IMR-90 (cell line): ENCODE data around the gene SUGCT. TPM values are rescaled to one million over a fixed set of nuclear protein-coding genes. Genes with fewer than 3 reads are reported as not detected.
A peak's percentile ranks its signal among the peaks of the same experiment; 100 is the strongest.

Experiments used
- ATAC-seq: fragments of 200-7000 bp; cut with Tn5 transposase; 2 replicates; pipeline ENCODE4 v1.9.1; 2020; ENCODE audit warnings: low read depth, mild to moderate bottlenecking, moderate library complexity
- BruUV-seq: library from RNA; stranded (reverse); fragments of 400-500 nt; replicated peaks from 2 replicates; lab custom pipeline; 2021; lab: Mats Ljungman, UMichigan
- CTCF ChIA-PET: fragments of 300-600 bp; formaldehyde crosslinking; extraction: SDS; loops from one replicate; lab custom pipeline; 2021; ENCODE audit warnings: antibody characterized with exemption; lab: Yijun Ruan, JAX
- POLR2A ChIA-PET: fragments of 300-600 bp; sonication (Branson Sonifier 250); formaldehyde crosslinking; loops from one replicate; lab custom pipeline; 2022; ENCODE audit warnings: antibody characterized with exemption; ENCODE audit not compliant: unreplicated experiment; lab: Charles Lee
- DNase-seq: peaks from one replicate; pipeline ENCODE4 v3.0.0; 2013
- H2AFZ ChIP-seq: replicated peaks from 2 replicates; pipeline ENCODE3; 2013; ENCODE audit warnings: low read length, mild to moderate bottlenecking; ENCODE audit not compliant: poor library complexity
- H2AK5ac ChIP-seq: 2 replicates; pipeline ENCODE4 v1.6.1; 2013; ENCODE audit warnings: low read depth, low read length, inconsistent platforms
- H2AK9ac ChIP-seq: replicated peaks from 2 replicates; pipeline ENCODE3; 2013; ENCODE audit warnings: mild to moderate bottlenecking, low read depth, low read length, moderate library complexity; ENCODE audit not compliant: poor library complexity
- H2BK120ac ChIP-seq: 2 replicates; pipeline ENCODE4 v1.6.1; 2013; ENCODE audit warnings: low read depth, low read length, inconsistent platforms
- H2BK15ac ChIP-seq: 3 replicates; pipeline ENCODE4 v1.6.1; 2013; ENCODE audit warnings: low read depth, low read length, inconsistent platforms
- H2BK20ac ChIP-seq: 2 replicates; pipeline ENCODE4 v1.6.1; 2013; ENCODE audit warnings: low read depth, mild to moderate bottlenecking, inconsistent platforms, low read length, moderate library complexity
- H2BK5ac ChIP-seq: 2 replicates; pipeline ENCODE4 v1.6.1; 2013; ENCODE audit warnings: mild to moderate bottlenecking, low read depth, low read length, inconsistent platforms; ENCODE audit not compliant: poor library complexity, severe bottlenecking
- H3K14ac ChIP-seq: replicated peaks from 2 replicates; pipeline ENCODE4 v1.6.1; 2013; ENCODE audit warnings: low read depth, low read length, inconsistent platforms
- H3K18ac ChIP-seq: 2 replicates; pipeline ENCODE4 v1.6.1; 2013; ENCODE audit warnings: low read depth, low read length, control low read depth
- H3K23ac ChIP-seq: 2 replicates; pipeline ENCODE4 v1.6.1; 2013; ENCODE audit warnings: low read depth, low read length, inconsistent platforms
- H3K27ac ChIP-seq: 2 replicates; pipeline ENCODE4 v1.5.1; 2013; ENCODE audit warnings: mild to moderate bottlenecking, control low read depth, low read length; ENCODE audit not compliant: insufficient read depth
- H3K27me3 ChIP-seq: 2 replicates; pipeline ENCODE4 v1.6.1; 2013; ENCODE audit warnings: low read length; ENCODE audit not compliant: control insufficient read depth, insufficient read depth
- H3K36me3 ChIP-seq: 2 replicates; pipeline ENCODE4 v1.6.1; 2013; ENCODE audit warnings: low read length, mixed read lengths; ENCODE audit not compliant: control insufficient read depth, insufficient read depth
- H3K4ac ChIP-seq: 2 replicates; pipeline ENCODE4 v1.6.1; 2013; ENCODE audit warnings: low read depth, low read length, inconsistent platforms
- H3K4me1 ChIP-seq: 2 replicates; pipeline ENCODE4 v1.6.1; 2013; ENCODE audit warnings: low read length, mixed read lengths; ENCODE audit not compliant: control insufficient read depth, insufficient read depth
- H3K4me2 ChIP-seq: 2 replicates; pipeline ENCODE4 v1.6.1; 2013; ENCODE audit warnings: low read depth, mild to moderate bottlenecking, control low read depth, low read length, moderate library complexity
- H3K4me3 ChIP-seq: 2 replicates; pipeline ENCODE4 v1.5.1; 2013; ENCODE audit warnings: low read depth, mild to moderate bottlenecking, control low read depth, low read length, moderate library complexity; ENCODE audit not compliant: insufficient read depth
- H3K56ac ChIP-seq: 2 replicates; pipeline ENCODE4 v1.6.1; 2013; ENCODE audit warnings: low read length, inconsistent platforms; ENCODE audit not compliant: insufficient read depth; ENCODE audit errors: extremely low read depth
- H3K79me1 ChIP-seq, 2 experiments: 2 replicates each; pipeline ENCODE4 v1.6.1; 2013; ENCODE audit warnings: low read length in 2 of 2, inconsistent platforms in 1 of 2, low read depth in 1 of 2
- H3K9ac ChIP-seq: 2 replicates; pipeline ENCODE4 v1.6.1; 2013; ENCODE audit warnings: low read depth, low read length, control low read depth
- H3K9me1 ChIP-seq: 2 replicates; pipeline ENCODE4 v1.6.1; 2013; ENCODE audit warnings: low read length, inconsistent platforms; ENCODE audit not compliant: insufficient read depth
- H3K9me3 ChIP-seq: 2 replicates; pipeline ENCODE4 v1.6.1; 2013; ENCODE audit warnings: low read length; ENCODE audit not compliant: control insufficient read depth, insufficient read depth
- H4K20me1 ChIP-seq: 2 replicates; pipeline ENCODE4 v1.6.1; 2013; ENCODE audit warnings: low read length, inconsistent platforms; ENCODE audit not compliant: insufficient read depth
- H4K5ac ChIP-seq: 2 replicates; pipeline ENCODE4 v1.6.1; 2013; ENCODE audit warnings: mild to moderate bottlenecking, low read depth, low read length, control low read depth
- H4K8ac ChIP-seq, 2 experiments: 2 replicates each; pipeline ENCODE4 v1.6.1; 2013; ENCODE audit warnings: low read depth in 2 of 2, low read length in 2 of 2, control low read depth in 1 of 2, inconsistent platforms in 1 of 2
- H4K91ac ChIP-seq: 2 replicates; pipeline ENCODE4 v1.6.1; 2013; ENCODE audit warnings: low read depth, low read length, inconsistent platforms; ENCODE audit not compliant: insufficient read depth
- BHLHE40 ChIP-seq: fragments of 150-350 bp; IDR thresholded peaks from 2 replicates; pipeline ENCODE4 v1.6.1; 2016; ENCODE audit warnings: mild to moderate bottlenecking, low read depth, low read length
- CEBPB ChIP-seq: IDR thresholded peaks from 2 replicates; pipeline ENCODE4 v1.6.1; 2012; ENCODE audit warnings: low read depth, low read length, improper control_type of control experiment
- CHD1 ChIP-seq: IDR thresholded peaks from 2 replicates; pipeline ENCODE4 v1.6.1; 2012; ENCODE audit warnings: low read depth, low read length, improper control_type of control experiment
- CTCF ChIP-seq: conservative IDR thresholded peaks from 2 replicates; pipeline ENCODE4 v1.5.1; 2012; ENCODE audit warnings: mild to moderate bottlenecking, low read depth, low read length, improper control_type of control experiment
- ELK1 ChIP-seq: fragments of 150-350 bp; IDR thresholded peaks from 2 replicates; pipeline ENCODE4 v1.6.1; 2016; ENCODE audit warnings: low read depth, mild to moderate bottlenecking, low read length, moderate library complexity, borderline replicate concordance
- FOS ChIP-seq: fragments of 150-350 bp; IDR thresholded peaks from 2 replicates; pipeline ENCODE4 v1.6.1; 2016; ENCODE audit warnings: low read depth, low read length
- MAFK ChIP-seq: IDR thresholded peaks from 2 replicates; pipeline ENCODE4 v1.6.1; 2012; ENCODE audit warnings: low read depth, low read length, improper control_type of control experiment
- MAZ ChIP-seq: IDR thresholded peaks from 2 replicates; pipeline ENCODE4 v1.6.1; 2012; ENCODE audit warnings: low read depth, mild to moderate bottlenecking, low read length, improper control_type of control experiment, moderate library complexity, borderline replicate concordance
- MXI1 ChIP-seq: IDR thresholded peaks from 2 replicates; pipeline ENCODE4 v1.6.1; 2012; ENCODE audit warnings: low read depth, mild to moderate bottlenecking, low read length, moderate library complexity, borderline replicate concordance
- NFE2L2 ChIP-seq: fragments of 150-350 bp; IDR thresholded peaks from 2 replicates; pipeline ENCODE4 v1.6.1; 2016; ENCODE audit warnings: low read depth, mild to moderate bottlenecking, low read length
- POLR2A ChIP-seq: IDR thresholded peaks from 2 replicates; pipeline ENCODE4 v1.6.1; 2012; ENCODE audit warnings: mild to moderate bottlenecking, low read depth, low read length
- RAD21 ChIP-seq: IDR thresholded peaks from 2 replicates; pipeline ENCODE4 v1.6.1; 2012; ENCODE audit warnings: low read length, improper control_type of control experiment
- RCOR1 ChIP-seq: IDR thresholded peaks from 2 replicates; pipeline ENCODE4 v1.6.1; 2012; ENCODE audit warnings: mild to moderate bottlenecking, low read length, improper control_type of control experiment; ENCODE audit not compliant: insufficient replicate concordance
- RFX5 ChIP-seq: IDR thresholded peaks from 2 replicates; pipeline ENCODE4 v1.8.0; 2012; ENCODE audit warnings: low read depth, mild to moderate bottlenecking, low read length, moderate library complexity
- WGBS, 2 experiments: methylation state at CpG; one replicate each; pipeline versions ENCODE4 v1.1.5 to v1.1.7; 2013; ENCODE audit warnings: missing lambda C conversion rate in 2 of 2; ENCODE audit not compliant: insufficient read length in 1 of 2; ENCODE audit errors: extremely low coverage in 2 of 2; 5-methylcytosine and 5-hydroxymethylcytosine counted together
- dilution Hi-C: fragments of 300-500 bp; cut with HindIII; formaldehyde crosslinking; loops from one replicate; pipeline ENCODE4 v1.14.3; 2018; ENCODE audit warnings: low sequenced_read_pairs; ENCODE audit not compliant: unreplicated experiment
- in situ Hi-C: fragments of 300-500 bp; cut with MboI; formaldehyde crosslinking; loops from 3 replicates; pipeline ENCODE4 v1.14.3; 2019; ENCODE audit warnings: low sequenced_read_pairs, inconsistent platforms, mixed read lengths
- intact Hi-C: fragments of 100-400 bp; cut with micrococcal nuclease; formaldehyde crosslinking; loops from 2 replicates; pipeline ENCODE4 v1.10.0; 2022
- polyA plus RNA-seq, 3 experiments: library from polyadenylated mRNA; depleted of rRNA; stranded (reverse); fragments of >200 nt; gene quantifications; 2 replicates each; pipeline ENCODE4 v1.2.3, GENCODE V29; 2012; ENCODE audit warnings: low replicate concordance in 1 of 3
- total RNA-seq: library from RNA; depleted of rRNA; stranded (reverse); fragments of >200 nt; gene quantifications from 2 replicates; pipeline ENCODE4 v1.2.3, GENCODE V29; 2012

SUGCT gene
- total and polyA plus RNA-seq, 2 of the 4 experiments (the other 2 are of a cell fraction) = 5.9 to 8.3 TPM

GRCh38 chr7:40604601-40605438 lies 470.0 kb downstream of the SUGCT start:
- Histone ChIP-seq H4K20me1 (no peaks in the 10 kb centered on the region), H2BK5ac (no peak overlapping the region), H4K91ac (peak overlapping the region; percentile 69), H3K23ac (0 out of 2 replicates have a peak overlapping the region, but pooled peaks have one; percentile 55), H2AK5ac (peak overlapping the region; percentile 89), H4K8ac (peak overlapping the region in 1 of 2 experiments; percentile 84; a peak in 1 of 4 replicates), H3K9ac (no peak overlapping the region), H2BK20ac (0 out of 2 replicates have a peak overlapping the region, but pooled peaks have one; percentile 71), H3K36me3 (no peaks in the 10 kb centered on the region), H3K4ac (peak overlapping the region; percentile 83), H3K4me2 (peak overlapping the region; percentile 57; the same call in 1 of the 2 replicates), H3K27me3 (no peaks in the 10 kb centered on the region), H3K4me1 (peaks cover 2% of the 10 kb centered on the region; the same call in 1 of the 2 replicates), H4K5ac (peak overlapping the region; percentile 80; the same call in 1 of the 2 replicates), H3K4me3 (no peak overlapping the region), H2AK9ac (peak overlapping the region; percentile 86), H3K18ac (peak overlapping the region; percentile 81; the same call in 1 of the 2 replicates), H2BK15ac (peak overlapping the region; percentile 89; the same call in 1 of the 3 replicates), H3K56ac (no peak overlapping the region), H3K14ac (peak overlapping the region; percentile 85; the same call in 1 of the 2 replicates), H3K79me1 (no peaks in the 10 kb centered on the region), H3K27ac (no peak overlapping the region), H3K9me3 (peaks cover 3% of the 10 kb centered on the region; the same call in 1 of the 2 replicates), H2BK120ac (peak overlapping the region; percentile 91), H2AFZ (peak overlapping the region; percentile 88), H3K9me1 (peaks cover 2% of the 10 kb centered on the region)
- BruUV-seq = no TSS peak
- no CpG with 5 or more reads among the region's 17 CpGs for WGBS, 2 experiments
- DNase-seq (peak; percentile 52), ATAC-seq (peak; percentile 96)
- in situ Hi-C loops = loop anchor here (5.0 to 10.0 kb wide), 2 partner anchors 263 to 370 kb away; no protein-coding TSS in a partner anchor
- ChIA-PET CTCF (interaction anchor here (0.6 to 1.4 kb wide), 4 partner anchors 9 to 1106 kb away, joined by 3 to 11 read pairs (median 4); no protein-coding TSS in a partner anchor), POLR2A (interaction anchor here (0.5 kb wide), 1 partner anchor 62 kb away, joined by 4 read pairs; no protein-coding TSS in a partner anchor)
- intact Hi-C loops = loop anchor here (1.0 to 5.0 kb wide), 4 partner anchors 158 to 1102 kb away; no protein-coding TSS in a partner anchor
- dilution Hi-C loops = no loop called here
- no peak for TF ChIP-seq NFE2L2
- TF ChIP-seq RCOR1 = no peak
- no peak for TF ChIP-seq CHD1
- no peak for TF ChIP-seq FOS
- no peak for TF ChIP-seq MXI1
- TF ChIP-seq POLR2A = no peak
- TF ChIP-seq CEBPB = no peak
- TF ChIP-seq MAFK = no peak
- no peak for TF ChIP-seq RFX5
- peak; percentile 78 for TF ChIP-seq CTCF
- peak; percentile 83 for TF ChIP-seq RAD21
- no peak for TF ChIP-seq ELK1
- no peak for TF ChIP-seq BHLHE40
- 0 out of 2 replicates have a peak, but pooled peaks have one; percentile 16 for TF ChIP-seq MAZ
